Sigmoid colon (tissue), 7 donors: ENCODE results near the gene ST6GALNAC3. TPM values are rescaled to one million over a fixed set of nuclear protein-coding genes. Genes with fewer than 3 reads are reported as not detected.
"Not testable (repeated sequence)": the region's sequence is repeated elsewhere in the genome, so short reads cannot be mapped to it uniquely, and the experiment has no call there.

Source experiments
- DNase-seq: peaks from one replicate; pipeline ENCODE4 v3.0.0-alpha.2; 2019
- H3K27ac ChIP-seq, 4 donors: fragments of 200-600 bp; sonication (generic); one replicate each; pipeline ENCODE4 v1.5.1; 2016 to 2019; ENCODE audit warnings: mild to moderate bottlenecking in 1 of 4
- H3K27me3 ChIP-seq, 3 donors: fragments of 200-600 bp; sonication (generic); one replicate each; pipeline ENCODE4 v1.5.1; 2019; ENCODE audit warnings: mild to moderate bottlenecking in 1 of 3
- H3K36me3 ChIP-seq, 4 donors: fragments of 200-600 bp; sonication (generic); one replicate each; pipeline ENCODE4 v1.5.1; 2016 to 2019
- H3K4me1 ChIP-seq, 4 donors: fragments of 200-600 bp; sonication (generic); one replicate each; pipeline ENCODE4 v1.5.1; 2017 to 2019
- H3K4me3 ChIP-seq, 4 donors: fragments of 200-600 bp; sonication (generic); one replicate each; pipeline ENCODE4 v1.5.1; 2017 to 2019; ENCODE audit warnings: mild to moderate bottlenecking in 2 of 4, moderate library complexity in 1 of 4
- H3K9me3 ChIP-seq, 4 donors: fragments of 200-600 bp in 3 of 4; sonication (generic) in 3 of 4; one replicate each; pipeline versions ENCODE4 v1.5.1 to v1.6.1; 2013 to 2019
- EP300 ChIP-seq, 4 donors: sonication (generic); formaldehyde crosslinking; IDR thresholded peaks; one replicate each; pipeline ENCODE4 v1.6.1; 2017; ENCODE audit warnings: antibody characterized with exemption in 4 of 4
- POLR2A ChIP-seq, 2 donors: fragments of 450-650 bp; IDR thresholded peaks; one replicate each; pipeline ENCODE4 v1.6.1; 2016; ENCODE audit warnings: antibody characterized with exemption in 2 of 2, mild to moderate bottlenecking in 2 of 2, moderate library complexity in 2 of 2
- POLR2AphosphoS5 ChIP-seq, 4 donors: sonication (generic); formaldehyde crosslinking; IDR thresholded peaks; one replicate each; pipeline ENCODE4 v1.6.1; 2017; ENCODE audit warnings: antibody characterized with exemption in 4 of 4
- WGBS, 2 donors: extraction: QIAGEN DNeasy Blood & Tissue Kit; methylation state at CpG; one replicate each; pipeline ENCODE4 v1.1.7; 2013; 5-methylcytosine and 5-hydroxymethylcytosine counted together
- intact Hi-C: fragments of 100-400 bp; cut with DNase I; formaldehyde crosslinking; loops from one replicate; pipeline ENCODE4 v1.15.1; 2023
- polyA plus RNA-seq, 3 donors: library from polyadenylated mRNA; stranded (reverse); fragments of 200-250 nt; gene quantifications; one replicate each; pipeline ENCODE4 v1.2.3, GENCODE V29; 2013
- total RNA-seq, 4 donors: library from RNA; depleted of rRNA; stranded (reverse); fragments of >200 nt; gene quantifications; one replicate each; pipeline ENCODE4 v1.1.0, GENCODE V29; 2016
- TF ChIP-seq, protein P1 (sequence below), 4 experiments: fragments of 450-650 bp in 3 of 4; fragments of 200-600 bp in 1 of 4; IDR thresholded peaks; one replicate each; pipeline ENCODE4 v1.5.1; 2016 to 2019; ENCODE audit warnings: antibody characterized with exemption in 4 of 4, mild to moderate bottlenecking in 3 of 4, moderate library complexity in 2 of 4
- donor health status: healthy with polysubstance abuse.
- donor health status: Bipolar disorder and iron deficiency.
- donor health status: healthy.

The ST6GALNAC3 gene
- total and polyA plus RNA-seq, 7 donors, result 1.6 to 7.5 (median 2.5) TPM

DNA sequence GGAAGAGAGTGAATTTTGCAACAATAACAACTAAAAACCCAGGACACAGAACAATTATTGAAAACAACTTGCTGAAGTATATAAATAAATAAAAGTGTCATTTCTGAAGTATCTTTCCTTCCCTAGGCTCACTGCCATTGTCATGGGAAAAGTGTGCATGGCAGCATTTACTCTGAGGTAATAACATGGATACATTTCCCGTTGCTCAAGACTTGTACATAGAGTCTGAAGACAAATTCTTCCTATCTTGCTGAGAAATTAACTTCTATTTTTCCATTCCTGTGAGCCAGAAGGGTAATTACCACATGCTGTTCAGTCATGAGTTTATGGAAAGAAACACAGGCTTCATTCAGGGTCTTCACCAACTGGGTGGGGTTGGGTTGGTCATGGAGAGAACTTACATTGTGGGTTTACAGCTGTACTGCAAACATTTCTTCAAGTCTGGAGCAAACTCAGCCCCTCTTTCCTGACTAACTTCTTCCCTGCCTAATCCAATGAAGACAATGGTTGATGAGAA lies 32.2 kb downstream of the ST6GALNAC3 start:
- intact Hi-C loops, result no loop called here
- no peak for DNase-seq
- WGBS, 2 donors, result 78 to 85% methylated on average over 1 of the region's 1 CpG
- H3K4me1 ChIP-seq, result no peaks in the 10 kb centered on the region
- H3K27ac ChIP-seq, result no peak overlapping the region
- TF ChIP-seq EP300 (IDR thresholded peaks at IDR 0.05) (no peak), POLR2A (IDR thresholded peaks at IDR 0.05) (no peak), POLR2AphosphoS5 (IDR thresholded peaks at IDR 0.05) (no peak)
- TF ChIP-seq, protein P1, sequence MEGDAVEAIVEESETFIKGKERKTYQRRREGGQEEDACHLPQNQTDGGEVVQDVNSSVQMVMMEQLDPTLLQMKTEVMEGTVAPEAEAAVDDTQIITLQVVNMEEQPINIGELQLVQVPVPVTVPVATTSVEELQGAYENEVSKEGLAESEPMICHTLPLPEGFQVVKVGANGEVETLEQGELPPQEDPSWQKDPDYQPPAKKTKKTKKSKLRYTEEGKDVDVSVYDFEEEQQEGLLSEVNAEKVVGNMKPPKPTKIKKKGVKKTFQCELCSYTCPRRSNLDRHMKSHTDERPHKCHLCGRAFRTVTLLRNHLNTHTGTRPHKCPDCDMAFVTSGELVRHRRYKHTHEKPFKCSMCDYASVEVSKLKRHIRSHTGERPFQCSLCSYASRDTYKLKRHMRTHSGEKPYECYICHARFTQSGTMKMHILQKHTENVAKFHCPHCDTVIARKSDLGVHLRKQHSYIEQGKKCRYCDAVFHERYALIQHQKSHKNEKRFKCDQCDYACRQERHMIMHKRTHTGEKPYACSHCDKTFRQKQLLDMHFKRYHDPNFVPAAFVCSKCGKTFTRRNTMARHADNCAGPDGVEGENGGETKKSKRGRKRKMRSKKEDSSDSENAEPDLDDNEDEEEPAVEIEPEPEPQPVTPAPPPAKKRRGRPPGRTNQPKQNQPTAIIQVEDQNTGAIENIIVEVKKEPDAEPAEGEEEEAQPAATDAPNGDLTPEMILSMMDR (IDR thresholded peaks at IDR 0.05), result no peak
- no peaks in the 10 kb centered on the region for H3K9me3 ChIP-seq
- no peaks in the 10 kb centered on the region for H3K36me3 ChIP-seq
- H3K4me3 ChIP-seq, result no peak overlapping the region
- H3K27me3 ChIP-seq, result no peaks in the 10 kb centered on the region

DNA sequence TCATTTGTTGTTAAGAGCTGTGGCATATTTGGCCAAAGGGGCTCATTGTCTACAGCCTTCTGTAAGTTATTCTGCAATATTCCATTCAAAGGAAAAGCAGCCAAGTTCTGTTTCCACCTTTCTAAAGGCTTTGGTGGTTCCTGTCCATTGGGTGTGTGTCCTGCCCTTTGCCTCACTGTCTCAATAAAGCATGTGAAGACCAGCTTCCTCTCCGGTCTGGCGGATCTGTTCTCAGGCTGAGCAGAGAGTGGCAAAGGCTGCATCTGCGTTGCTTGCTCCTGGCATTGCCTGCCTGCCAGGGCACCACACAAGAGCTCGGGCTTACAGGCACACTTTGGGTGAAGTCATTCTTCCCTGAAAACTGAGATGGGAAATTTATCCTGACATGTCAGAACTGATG lies 34.9 kb downstream of the ST6GALNAC3 start:
- 84 to 89% methylated on average over 4 of the region's 4 CpGs for WGBS, 2 donors
- H3K4me1 ChIP-seq, result no peaks in the 10 kb centered on the region
- intact Hi-C loops, result no loop called here

DNA sequence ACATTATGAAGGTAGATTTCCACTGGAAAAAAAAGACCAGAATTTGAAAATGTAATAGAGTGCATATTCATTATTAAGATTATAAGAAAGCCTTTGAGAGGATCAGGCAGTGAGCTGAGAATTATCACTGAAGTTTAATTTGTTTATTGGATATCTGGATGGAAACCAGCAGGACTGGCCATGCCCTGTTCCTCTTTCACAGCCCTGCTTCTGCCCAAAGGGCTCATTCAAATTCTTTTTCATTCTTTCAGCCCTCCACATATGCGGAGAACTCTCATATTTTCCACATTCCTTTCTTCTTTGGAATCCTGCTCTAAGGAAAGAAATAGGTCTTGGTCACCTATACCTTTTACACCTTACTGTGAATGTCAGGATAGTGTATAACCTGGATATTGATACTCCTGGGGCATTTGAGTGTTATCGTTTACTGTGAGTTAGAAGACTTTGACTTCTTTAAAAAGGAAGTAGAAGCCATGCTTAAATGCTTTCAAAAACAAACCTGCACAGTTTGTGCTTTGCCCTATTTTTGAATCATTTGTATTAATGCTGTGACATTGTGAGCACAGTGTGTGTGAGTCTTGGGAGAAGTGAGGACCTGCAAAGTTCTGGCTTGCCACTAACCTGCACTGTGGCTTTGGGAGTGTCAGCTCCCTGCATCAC lies 35.5 kb downstream of the ST6GALNAC3 start:
- intact Hi-C loops, result no loop called here
- Histone ChIP-seq H3K4me3 (no peak overlapping the region), H3K9me3 (no peaks in the 10 kb centered on the region), H3K27ac (no peak overlapping the region), H3K27me3 (no peaks in the 10 kb centered on the region), H3K36me3 (no peaks in the 10 kb centered on the region), H3K4me1 (no peaks in the 10 kb centered on the region)
- no peak for DNase-seq
- TF ChIP-seq, protein P1 (IDR thresholded peaks at IDR 0.05), result no peak
- TF ChIP-seq POLR2A (IDR thresholded peaks at IDR 0.05), result no peak
- no peak for TF ChIP-seq POLR2AphosphoS5 (IDR thresholded peaks at IDR 0.05)
- no peak for TF ChIP-seq EP300 (IDR thresholded peaks at IDR 0.05)
- WGBS, 2 donors, result 37 to 60% methylated on average over 2 of the region's 2 CpGs

More for the DNA sequence above, 34.9 kb downstream of the ST6GALNAC3 start:
- no peak overlapping the region for H3K27ac ChIP-seq
- no peak for DNase-seq
- TF ChIP-seq EP300 (IDR thresholded peaks at IDR 0.05), result no peak
- TF ChIP-seq, protein P1 (IDR thresholded peaks at IDR 0.05), result no peak
- no peak for TF ChIP-seq POLR2A (IDR thresholded peaks at IDR 0.05)
- TF ChIP-seq POLR2AphosphoS5 (IDR thresholded peaks at IDR 0.05), result no peak
- no peaks in the 10 kb centered on the region for H3K36me3 ChIP-seq
- no peak overlapping the region for H3K4me3 ChIP-seq
- H3K27me3 ChIP-seq, result no peaks in the 10 kb centered on the region
- H3K9me3 ChIP-seq, result no peaks in the 10 kb centered on the region

GRCh38 chr1:76110666-76111065 lies 36.1 kb downstream of the ST6GALNAC3 start:
- Histone ChIP-seq H3K27ac (no peak overlapping the region), H3K4me1 (no peaks in the 10 kb centered on the region), H3K27me3 (no peaks in the 10 kb centered on the region), H3K9me3 (no peaks in the 10 kb centered on the region), H3K36me3 (no peaks in the 10 kb centered on the region), H3K4me3 (no peak overlapping the region)
- intact Hi-C loops, result no loop called here
- no peak for DNase-seq
- 76 to 82% methylated on average over 1 of the region's 1 CpG for WGBS, 2 donors
- no peak for TF ChIP-seq POLR2A (IDR thresholded peaks at IDR 0.05)
- no peak for TF ChIP-seq EP300 (IDR thresholded peaks at IDR 0.05)
- TF ChIP-seq, protein P1 (IDR thresholded peaks at IDR 0.05), result no peak
- TF ChIP-seq POLR2AphosphoS5 (IDR thresholded peaks at IDR 0.05), result no peak

GRCh38 chr1:76112321-76112720 lies 37.8 kb downstream of the ST6GALNAC3 start:
- H3K36me3 ChIP-seq, H3K4me1 ChIP-seq, DNase-seq, H3K4me3 ChIP-seq, intact Hi-C loops, H3K27me3 ChIP-seq, H3K9me3 ChIP-seq, H3K27ac ChIP-seq: not testable (repeated sequence)
- 93 to 98% methylated on average over 31 to 34 of the region's 35 CpGs for WGBS, 2 donors
